Esophagus (tissue), 2 donors: ENCODE data around the gene MYO1A. TPM values are rescaled to one million over a fixed set of nuclear protein-coding genes. Genes with fewer than 3 reads are reported as not detected.

ENCODE experiments used
- H3K27ac ChIP-seq, 2 donors: one replicate each; pipeline ENCODE4 v1.5.1; 2013; ENCODE audit warnings: low read depth in 2 of 2, mild to moderate bottlenecking in 2 of 2, inconsistent platforms in 1 of 2, low read length in 1 of 2, moderate library complexity in 1 of 2
- H3K27me3 ChIP-seq, 2 donors: one replicate each; pipeline ENCODE4 v1.6.1; 2013; ENCODE audit warnings: low read length in 2 of 2, control low read depth in 1 of 2, mild to moderate bottlenecking in 1 of 2; ENCODE audit not compliant: insufficient read depth in 2 of 2, control insufficient read depth in 1 of 2
- H3K36me3 ChIP-seq, 2 donors: one replicate each; pipeline ENCODE4 v1.6.1; 2013; ENCODE audit warnings: low read length in 1 of 2; ENCODE audit not compliant: control insufficient read depth in 2 of 2, insufficient read depth in 2 of 2
- H3K4me1 ChIP-seq, 2 donors: one replicate each; pipeline ENCODE4 v1.6.1; 2013; ENCODE audit warnings: low read length in 1 of 2; ENCODE audit not compliant: control insufficient read depth in 2 of 2, insufficient read depth in 2 of 2
- H3K4me3 ChIP-seq, 2 donors: one replicate each; pipeline ENCODE4 v1.5.1; 2013; ENCODE audit warnings: low read length in 2 of 2, mild to moderate bottlenecking in 2 of 2, low read depth in 1 of 2, moderate library complexity in 1 of 2
- H3K9me3 ChIP-seq, 2 donors: one replicate each; pipeline ENCODE4 v1.6.1; 2013; ENCODE audit warnings: mild to moderate bottlenecking in 2 of 2, low read depth in 1 of 2, low read length in 1 of 2, moderate library complexity in 1 of 2; ENCODE audit not compliant: control insufficient read depth in 2 of 2, insufficient read depth in 1 of 2
- WGBS, 2 donors: extraction: QIAGEN DNeasy Blood & Tissue Kit; methylation state at CpG; one replicate each; pipeline ENCODE4 v1.1.7; 2013; 5-methylcytosine and 5-hydroxymethylcytosine counted together
- polyA plus RNA-seq, 2 donors: library from polyadenylated mRNA; stranded (reverse); fragments of 200-250 nt; gene quantifications; one replicate each; pipeline ENCODE4 v1.2.3, GENCODE V29; 2013
- donor health status: healthy with polysubstance abuse.
- donor health status: Bipolar disorder and iron deficiency.

MYO1A gene
- polyA plus RNA-seq, 2 donors, result 0.12 to 0.31 TPM

GRCh38 chr12:57093415-57094207, 43.7 kb upstream of the MYO1A start:
- Histone ChIP-seq H3K36me3 (peaks cover 3 to 27% of the 10 kb centered on the region in 2 donors), H3K27ac (peak overlapping the region; percentile 79 to 95), H3K27me3 (no peaks in the 10 kb centered on the region), H3K4me1 (peaks cover 7 to 40% of the 10 kb centered on the region in 2 donors), H3K4me3 (peak overlapping the region in 1 of 2 donors; percentile 1), H3K9me3 (no peaks in the 10 kb centered on the region)
- 28 to 38% methylated on average over 24 of the region's 24 CpGs for WGBS, 2 donors

- Histone ChIP-seq H3K4me3 (no peak overlapping the region), H3K4me1 (peaks cover 7 to 39% of the 10 kb centered on the region in 2 donors), H3K27me3 (no peaks in the 10 kb centered on the region), H3K36me3 (peaks cover 3 to 22% of the 10 kb centered on the region in 2 donors), H3K9me3 (no peaks in the 10 kb centered on the region), H3K27ac (peak overlapping the region; percentile 79 to 95)
- 68 to 73% methylated on average over 4 of the region's 4 CpGs for WGBS, 2 donors
Observed at GRCh38 chr12:57092876-57093414, 43.0 kb upstream of the MYO1A start.

GRCh38 chr12:57092529-57092862, 42.6 kb upstream of the MYO1A start:
- H3K4me3 ChIP-seq, result no peak overlapping the region
- 60 to 63% methylated on average over 5 of the region's 5 CpGs for WGBS, 2 donors
- H3K4me1 ChIP-seq, result peaks cover 7 to 39% of the 10 kb centered on the region in 2 donors
- no peaks in the 10 kb centered on the region for H3K9me3 ChIP-seq
- peak overlapping the region; percentile 79 to 95 for H3K27ac ChIP-seq
- peaks cover 3 to 22% of the 10 kb centered on the region in 2 donors for H3K36me3 ChIP-seq
- H3K27me3 ChIP-seq, result no peaks in the 10 kb centered on the region

- peaks cover 7 to 37% of the 10 kb centered on the region in 2 donors for H3K4me1 ChIP-seq
- peak overlapping the region; percentile 18 to 65 for H3K27ac ChIP-seq
- peaks cover 3 to 20% of the 10 kb centered on the region in 2 donors for H3K36me3 ChIP-seq
- H3K4me3 ChIP-seq, result no peak overlapping the region
- WGBS, 2 donors, result 65 to 68% methylated on average over 24 to 25 of the region's 25 CpGs
- no peaks in the 10 kb centered on the region for H3K27me3 ChIP-seq
- no peaks in the 10 kb centered on the region for H3K9me3 ChIP-seq
Observed at GRCh38 chr12:57091638-57092528, 42.0 kb upstream of the MYO1A start.

GRCh38 chr12:57090924-57091637, 41.2 kb upstream of the MYO1A start:
- Histone ChIP-seq H3K27me3 (no peaks in the 10 kb centered on the region), H3K27ac (peak overlapping the region; percentile 65 to 74), H3K4me3 (peak overlapping the region; percentile 0 to 59), H3K4me1 (peaks cover 7 to 30% of the 10 kb centered on the region in 2 donors), H3K36me3 (peaks cover 3 to 16% of the 10 kb centered on the region in 2 donors), H3K9me3 (no peaks in the 10 kb centered on the region)
- WGBS, 2 donors, result 47 to 67% methylated on average over 20 to 22 of the region's 22 CpGs

GRCh38 chr12:57090490-57090889, 40.6 kb upstream of the MYO1A start:
- peak overlapping the region; percentile 65 to 74 for H3K27ac ChIP-seq
- peaks cover 3 to 16% of the 10 kb centered on the region in 2 donors for H3K36me3 ChIP-seq
- H3K4me3 ChIP-seq, result peak overlapping the region; percentile 26 to 59
- 30 to 41% methylated on average over 6 of the region's 6 CpGs for WGBS, 2 donors
- no peaks in the 10 kb centered on the region for H3K27me3 ChIP-seq
- H3K9me3 ChIP-seq, result no peaks in the 10 kb centered on the region
- peaks cover 7 to 31% of the 10 kb centered on the region in 2 donors for H3K4me1 ChIP-seq

GRCh38 chr12:57089271-57090245, 39.6 kb upstream of the MYO1A start:
- H3K4me1 ChIP-seq, result peaks cover 5 to 25% of the 10 kb centered on the region in 2 donors
- no peaks in the 10 kb centered on the region for H3K27me3 ChIP-seq
- no peaks in the 10 kb centered on the region for H3K9me3 ChIP-seq
- peaks cover 3 to 16% of the 10 kb centered on the region in 2 donors for H3K36me3 ChIP-seq
- H3K4me3 ChIP-seq, result peak overlapping the region; percentile 59 to 75
- peak overlapping the region; percentile 98 to 99 for H3K27ac ChIP-seq
- 0 to 2% methylated on average over 45 of the region's 45 CpGs for WGBS, 2 donors

GRCh38 chr12:57088354-57089270, 38.7 kb upstream of the MYO1A start, which contains the start of gene NAB2:
Gene NAB2, plus strand, starts transcription at chr12:57089114. Its CDS starts 158 bp downstream, at chr12:57089272.
- Histone ChIP-seq H3K27me3 (no peaks in the 10 kb centered on the region), H3K36me3 (peaks cover 3 to 15% of the 10 kb centered on the region in 2 donors), H3K9me3 (no peaks in the 10 kb centered on the region), H3K27ac (peak within 1 kb of the TSS; percentile 98 to 99), H3K4me1 (peaks cover 3 to 19% of the 10 kb centered on the region in 2 donors), H3K4me3 (peak within 1 kb of the TSS; percentile 59 to 75)
- WGBS, 2 donors, result 0 to 1% methylated on average over 52 to 91 of the region's 91 CpGs
